ENCODE measurements around the gene CAMTA1. TPM values are rescaled to one million over a fixed set of nuclear protein-coding genes. Genes with fewer than 3 reads are reported as not detected.

Gene CAMTA1
- total RNA-seq, 1 donor from 2014 or later: 114 TPM

GRCh38 chr1:7515904-7516303 is 730.6 kb downstream of the CAMTA1 start:
- DNase-seq (ENCODE audit: low spot score): no peak
- intact Hi-C loops (cut with DNase I): loop anchor here (2.0 to 5.0 kb wide), 3 partner anchors 101 to 224 kb away; no protein-coding TSS in a partner anchor

- DNase-seq (ENCODE audit: low spot score): no peak
- intact Hi-C loops (cut with DNase I): loop anchor here (2.0 to 5.0 kb wide), 3 partner anchors 100 to 224 kb away; no protein-coding TSS in a partner anchor
Observed at GRCh38 chr1:7516341-7516740, 731.1 kb downstream of the CAMTA1 start.

- no peak for DNase-seq (ENCODE audit: low spot score)
- intact Hi-C loops (cut with DNase I): loop anchor here (2.0 to 5.0 kb wide), 3 partner anchors 100 to 225 kb away; no protein-coding TSS in a partner anchor
Observed at GRCh38 chr1:7516929-7517328, 731.7 kb downstream of the CAMTA1 start.

- DNase-seq (ENCODE audit: low spot score): no peak
- intact Hi-C loops (cut with DNase I): loop anchor here (2.0 to 5.0 kb wide), 3 partner anchors 99 to 225 kb away; no protein-coding TSS in a partner anchor
Observed at GRCh38 chr1:7517611-7518330, 732.5 kb downstream of the CAMTA1 start.

GRCh38 chr1:7518411-7518810 is 733.2 kb downstream of the CAMTA1 start:
- intact Hi-C loops (cut with DNase I): loop anchor here (5.0 kb wide), 2 partner anchors 156 to 226 kb away; no protein-coding TSS in a partner anchor
- DNase-seq (ENCODE audit: low spot score): no peak

- intact Hi-C loops (cut with DNase I): loop anchor here (5.0 kb wide), 2 partner anchors 157 to 227 kb away; no protein-coding TSS in a partner anchor
- no peak for DNase-seq (ENCODE audit: low spot score)
Observed at GRCh38 chr1:7519181-7519860, 734.1 kb downstream of the CAMTA1 start.

- DNase-seq (ENCODE audit: low spot score): no peak
- intact Hi-C loops (cut with DNase I): loop anchor here (5.0 kb wide), 3 partner anchors 127 to 228 kb away; no protein-coding TSS in a partner anchor
Observed at GRCh38 chr1:7519861-7520395, 734.7 kb downstream of the CAMTA1 start.

- DNase-seq (ENCODE audit: low spot score): no peak
- intact Hi-C loops (cut with DNase I): loop anchor here (5.0 kb wide), 1 partner anchor 127 kb away; no protein-coding TSS in a partner anchor
Observed at GRCh38 chr1:7520496-7520895, 735.2 kb downstream of the CAMTA1 start.

GRCh38 chr1:7524341-7525337 is 739.4 kb downstream of the CAMTA1 start:
- intact Hi-C loops (cut with DNase I): loop anchor here (5.0 kb wide), 1 partner anchor 123 kb away; no protein-coding TSS in a partner anchor
- no peak for DNase-seq (ENCODE audit: low spot score)

GRCh38 chr1:7525338-7526063 is 740.2 kb downstream of the CAMTA1 start:
- intact Hi-C loops (cut with DNase I): no loop called here

GRCh38 chr1:7526196-7526866 is 741.1 kb downstream of the CAMTA1 start:
- intact Hi-C loops (cut with DNase I): no loop called here
- no peak for DNase-seq (ENCODE audit: low spot score)

More at GRCh38 chr1:7525338-7526063, 740.2 kb downstream of the CAMTA1 start:
- DNase-seq (ENCODE audit: low spot score): no peak

GRCh38 chr1:7526867-7527732 is 741.8 kb downstream of the CAMTA1 start:
- no peak for DNase-seq (ENCODE audit: low spot score)
- intact Hi-C loops (cut with DNase I): no loop called here

- intact Hi-C loops (cut with DNase I): no loop called here
- no peak for DNase-seq (ENCODE audit: low spot score)
Observed at GRCh38 chr1:7527733-7528045, 742.4 kb downstream of the CAMTA1 start.

GRCh38 chr1:7528386-7529198 is 743.3 kb downstream of the CAMTA1 start:
- intact Hi-C loops (cut with DNase I): no loop called here
- no peak for DNase-seq (ENCODE audit: low spot score)

- no peak for DNase-seq (ENCODE audit: low spot score)
- intact Hi-C loops (cut with DNase I): no loop called here
Observed at GRCh38 chr1:7529917-7530316, 744.7 kb downstream of the CAMTA1 start.
